ENCODE measurements around the gene SLC38A3. TPM values are rescaled to one million over a fixed set of nuclear protein-coding genes. Genes with fewer than 3 reads are reported as not detected.

Gene SLC38A3
- total RNA-seq, 4 donors from 2014 or later = 1.3 TPM; not detected in 3

DNA sequence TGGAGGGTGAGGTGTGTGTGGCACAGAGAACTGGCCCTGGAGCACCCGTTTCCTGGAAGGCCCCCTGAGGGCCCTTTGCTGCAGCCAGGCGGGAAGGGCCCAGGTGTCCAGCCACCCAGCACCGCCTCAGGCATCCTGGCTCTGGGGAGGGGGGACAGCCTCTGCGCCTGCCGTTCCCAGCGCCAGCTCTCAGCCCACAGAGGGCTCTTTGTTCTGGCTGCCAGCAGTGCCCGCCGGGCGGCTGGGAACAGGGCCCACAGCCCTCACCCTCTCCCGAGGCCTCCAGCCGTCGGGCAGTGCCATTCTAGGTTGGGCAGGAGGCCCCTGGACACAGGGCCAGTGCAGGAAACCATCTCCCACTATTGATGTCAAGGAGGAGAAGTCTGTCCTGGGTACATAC is 8.3 kb downstream of the SLC38A3 start:
- H3K4me1 ChIP-seq = peaks cover 0 to 5% (median 0%) of the 10 kb centered on the region in 4 donors
- H3K36me3 ChIP-seq = no peaks in the 10 kb centered on the region
- no peak overlapping the region for H3K27ac ChIP-seq
- H3K27me3 ChIP-seq = no peaks in the 10 kb centered on the region
- H3K9me3 ChIP-seq = no peaks in the 10 kb centered on the region
- TF ChIP-seq POLR2A (IDR thresholded peaks at IDR 0.05) (no peak), CTCF (IDR thresholded peaks at IDR 0.05) (no peak)
- H3K4me3 ChIP-seq = no peak overlapping the region
- DNase-seq = no peak

GRCh38 chr3:50214824-50215223 is 9.8 kb downstream of the SLC38A3 start:
- Histone ChIP-seq H3K4me3 (no peak overlapping the region), H3K4me1 (peaks cover 0 to 5% (median 0%) of the 10 kb centered on the region in 4 donors), H3K27ac (no peak overlapping the region), H3K9me3 (no peaks in the 10 kb centered on the region), H3K27me3 (no peaks in the 10 kb centered on the region), H3K36me3 (no peaks in the 10 kb centered on the region)
- DNase-seq = no peak
- no peak for TF ChIP-seq CTCF (IDR thresholded peaks at IDR 0.05)
- no peak for TF ChIP-seq POLR2A (IDR thresholded peaks at IDR 0.05)

DNA sequence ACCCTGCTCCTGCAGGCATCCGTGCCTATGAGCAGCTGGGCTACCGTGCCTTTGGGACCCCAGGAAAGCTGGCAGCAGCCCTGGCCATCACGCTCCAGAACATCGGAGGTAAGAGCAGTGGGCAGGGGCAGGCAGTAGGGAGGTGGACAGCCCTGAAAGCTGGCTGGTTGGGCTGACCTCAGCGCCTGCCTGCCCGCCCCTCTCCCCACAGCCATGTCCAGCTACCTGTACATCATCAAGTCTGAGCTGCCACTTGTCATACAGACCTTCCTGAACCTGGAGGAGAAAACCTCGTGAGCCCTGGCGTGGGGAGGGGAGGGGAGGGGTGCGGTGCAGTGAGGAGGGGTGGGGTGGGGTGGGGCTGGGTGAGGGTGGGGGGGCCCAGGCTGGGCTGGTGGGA is 10.5 kb downstream of the SLC38A3 start:
- no peak for DNase-seq
- H3K36me3 ChIP-seq = no peaks in the 10 kb centered on the region
- H3K27me3 ChIP-seq = no peaks in the 10 kb centered on the region
- H3K9me3 ChIP-seq = no peaks in the 10 kb centered on the region
- H3K4me3 ChIP-seq = no peak overlapping the region
- no peak for TF ChIP-seq CTCF (IDR thresholded peaks at IDR 0.05)
- TF ChIP-seq POLR2A (IDR thresholded peaks at IDR 0.05) = no peak
- no peak overlapping the region for H3K27ac ChIP-seq
- peaks cover 0 to 5% (median 0%) of the 10 kb centered on the region in 4 donors for H3K4me1 ChIP-seq

GRCh38 chr3:50217681-50218080 is 12.6 kb downstream of the SLC38A3 start:
- no peaks in the 10 kb centered on the region for H3K4me1 ChIP-seq
- no peak overlapping the region for H3K27ac ChIP-seq
- DNase-seq = no peak
- no peaks in the 10 kb centered on the region for H3K27me3 ChIP-seq
- TF ChIP-seq POLR2A (IDR thresholded peaks at IDR 0.05) (no peak), CTCF (IDR thresholded peaks at IDR 0.05) (no peak)
- no peak overlapping the region for H3K4me3 ChIP-seq
- H3K9me3 ChIP-seq = no peaks in the 10 kb centered on the region
- no peaks in the 10 kb centered on the region for H3K36me3 ChIP-seq

- TF ChIP-seq POLR2A (IDR thresholded peaks at IDR 0.05) (no peak), CTCF (IDR thresholded peaks at IDR 0.05) (no peak)
- Histone ChIP-seq H3K27ac (no peak overlapping the region), H3K36me3 (no peaks in the 10 kb centered on the region)
Measured at GRCh38 chr3:50218448-50218847, 13.4 kb downstream of the SLC38A3 start.

GRCh38 chr3:50219285-50219684 is 14.2 kb downstream of the SLC38A3 start:
- Histone ChIP-seq H3K27me3 (no peaks in the 10 kb centered on the region), H3K27ac (no peak overlapping the region), H3K9me3 (no peaks in the 10 kb centered on the region), H3K4me1 (no peaks in the 10 kb centered on the region), H3K36me3 (no peaks in the 10 kb centered on the region), H3K4me3 (no peak overlapping the region)
- TF ChIP-seq CTCF (IDR thresholded peaks at IDR 0.05) = no peak
- no peak for TF ChIP-seq POLR2A (IDR thresholded peaks at IDR 0.05)
- no peak for DNase-seq

More at GRCh38 chr3:50218448-50218847, 13.4 kb downstream of the SLC38A3 start:
- H3K4me1 ChIP-seq = no peaks in the 10 kb centered on the region
- no peak for DNase-seq
- H3K4me3 ChIP-seq = no peak overlapping the region
- H3K27me3 ChIP-seq = no peaks in the 10 kb centered on the region
- H3K9me3 ChIP-seq = no peaks in the 10 kb centered on the region

Data from Peyer's patch (tissue), 4 donors.